Measurements from ENCODE around the gene GPBP1L1.
"Not testable (repeated sequence)": the region's sequence is repeated elsewhere in the genome, so short reads cannot be mapped to it uniquely, and the experiment has no call there.

Gene GPBP1L1

DNA sequence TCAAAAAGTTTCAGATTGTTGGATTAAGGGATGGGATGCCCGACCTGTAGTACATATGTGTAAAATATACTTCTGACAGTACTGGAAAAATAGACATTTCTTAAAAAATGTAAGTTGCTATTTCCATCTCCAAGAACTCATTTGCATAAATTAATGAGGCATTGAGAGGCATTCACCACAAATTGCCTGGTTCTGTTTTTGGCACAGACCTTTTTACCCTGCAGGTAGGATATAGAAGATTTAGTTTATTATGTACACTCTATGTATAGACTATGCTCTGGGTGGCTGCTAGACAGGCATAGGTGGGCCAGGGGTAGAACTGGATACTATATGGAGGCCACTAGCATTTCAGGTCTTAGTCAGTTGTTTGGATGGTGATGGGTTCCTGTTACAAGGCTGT lies 70.4 kb downstream of the GPBP1L1 start:
- TF ChIP-seq, protein P1, sequence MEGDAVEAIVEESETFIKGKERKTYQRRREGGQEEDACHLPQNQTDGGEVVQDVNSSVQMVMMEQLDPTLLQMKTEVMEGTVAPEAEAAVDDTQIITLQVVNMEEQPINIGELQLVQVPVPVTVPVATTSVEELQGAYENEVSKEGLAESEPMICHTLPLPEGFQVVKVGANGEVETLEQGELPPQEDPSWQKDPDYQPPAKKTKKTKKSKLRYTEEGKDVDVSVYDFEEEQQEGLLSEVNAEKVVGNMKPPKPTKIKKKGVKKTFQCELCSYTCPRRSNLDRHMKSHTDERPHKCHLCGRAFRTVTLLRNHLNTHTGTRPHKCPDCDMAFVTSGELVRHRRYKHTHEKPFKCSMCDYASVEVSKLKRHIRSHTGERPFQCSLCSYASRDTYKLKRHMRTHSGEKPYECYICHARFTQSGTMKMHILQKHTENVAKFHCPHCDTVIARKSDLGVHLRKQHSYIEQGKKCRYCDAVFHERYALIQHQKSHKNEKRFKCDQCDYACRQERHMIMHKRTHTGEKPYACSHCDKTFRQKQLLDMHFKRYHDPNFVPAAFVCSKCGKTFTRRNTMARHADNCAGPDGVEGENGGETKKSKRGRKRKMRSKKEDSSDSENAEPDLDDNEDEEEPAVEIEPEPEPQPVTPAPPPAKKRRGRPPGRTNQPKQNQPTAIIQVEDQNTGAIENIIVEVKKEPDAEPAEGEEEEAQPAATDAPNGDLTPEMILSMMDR (IDR thresholded peaks at IDR 0.05; ENCODE audit: low read depth, low read length), result no peak
- in situ Hi-C loops (cut with HindIII; ENCODE audit: low sequenced_read_pairs), result no loop called here
- DNase-seq (ENCODE audit: low read depth, low spot score), result no peak
- H3K4me3 ChIP-seq (ENCODE audit: low read depth, low read length), result no peak overlapping the region

DNA sequence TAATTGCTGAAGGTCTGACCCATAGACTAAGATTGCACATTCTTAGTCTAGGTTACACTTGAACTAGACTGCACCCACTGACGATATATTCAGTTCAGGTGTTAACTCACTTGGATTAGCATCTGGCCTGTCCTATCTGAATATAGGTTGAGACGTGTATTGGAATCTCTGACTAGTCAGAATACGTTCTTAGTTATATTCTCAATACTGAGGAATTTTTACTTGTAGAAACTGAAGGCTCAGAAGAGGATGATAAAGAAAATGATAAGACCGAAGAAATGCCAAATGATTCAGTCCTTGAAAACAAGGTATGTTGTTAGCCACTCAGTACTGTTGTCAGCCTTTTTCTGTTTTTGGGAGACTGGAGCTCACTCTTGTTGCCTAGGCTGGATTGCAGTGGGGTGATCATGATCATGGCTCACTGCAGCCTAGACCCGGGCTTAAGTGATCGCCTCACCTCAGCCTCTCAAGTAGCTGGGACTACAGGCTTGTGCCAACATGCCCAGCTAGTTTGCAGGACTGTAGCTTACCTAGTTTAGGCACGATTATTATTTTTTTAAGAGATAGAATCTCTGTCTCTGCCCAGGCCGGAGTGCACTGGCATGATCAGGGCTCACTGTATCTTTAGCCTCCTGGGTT lies 73.3 kb downstream of the GPBP1L1 start:
- DNase-seq (ENCODE audit: low read depth, low spot score), result no peak
- no peak overlapping the region for H3K4me3 ChIP-seq (ENCODE audit: low read depth, low read length)
- in situ Hi-C loops (cut with HindIII; ENCODE audit: low sequenced_read_pairs), result no loop called here
- TF ChIP-seq, protein P1 (IDR thresholded peaks at IDR 0.05; ENCODE audit: low read depth, low read length), result no peak

DNA sequence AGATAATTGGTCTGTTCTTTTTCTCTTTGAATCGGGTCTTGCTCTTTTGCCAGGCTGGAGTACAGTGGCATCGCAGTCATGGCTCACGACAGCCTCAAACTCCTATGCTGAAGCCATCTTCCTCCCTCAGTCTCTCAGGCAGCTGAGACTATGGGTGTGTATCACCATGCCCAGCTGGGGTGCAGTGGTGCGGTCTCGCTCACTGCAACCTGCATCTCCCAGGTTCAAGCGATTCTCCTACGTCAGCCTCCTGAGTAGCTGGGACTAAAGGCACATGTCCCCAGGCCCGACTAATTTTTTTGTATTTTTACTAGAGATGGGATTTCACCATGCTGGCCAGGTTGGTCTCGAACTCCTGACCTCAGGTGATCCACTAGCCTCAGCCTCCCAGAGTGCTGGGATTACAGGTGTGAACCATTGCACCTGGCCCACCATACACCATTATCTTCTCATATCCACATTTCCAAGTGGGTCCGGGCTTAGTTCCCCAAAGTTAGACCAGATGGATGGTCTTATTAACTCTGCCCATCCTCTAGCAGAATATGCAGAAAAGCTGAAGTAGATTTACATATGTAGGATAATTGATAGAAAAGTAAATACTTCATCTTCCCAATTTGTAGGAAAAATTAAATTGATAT lies 75.6 kb downstream of the GPBP1L1 start:
- TF ChIP-seq, protein P1 (IDR thresholded peaks at IDR 0.05; ENCODE audit: low read depth, low read length), result no peak
- in situ Hi-C loops (cut with HindIII; ENCODE audit: low sequenced_read_pairs), result no loop called here
- no peak overlapping the region for H3K4me3 ChIP-seq (ENCODE audit: low read depth, low read length)
- no peak for DNase-seq (ENCODE audit: low read depth, low spot score)

DNA sequence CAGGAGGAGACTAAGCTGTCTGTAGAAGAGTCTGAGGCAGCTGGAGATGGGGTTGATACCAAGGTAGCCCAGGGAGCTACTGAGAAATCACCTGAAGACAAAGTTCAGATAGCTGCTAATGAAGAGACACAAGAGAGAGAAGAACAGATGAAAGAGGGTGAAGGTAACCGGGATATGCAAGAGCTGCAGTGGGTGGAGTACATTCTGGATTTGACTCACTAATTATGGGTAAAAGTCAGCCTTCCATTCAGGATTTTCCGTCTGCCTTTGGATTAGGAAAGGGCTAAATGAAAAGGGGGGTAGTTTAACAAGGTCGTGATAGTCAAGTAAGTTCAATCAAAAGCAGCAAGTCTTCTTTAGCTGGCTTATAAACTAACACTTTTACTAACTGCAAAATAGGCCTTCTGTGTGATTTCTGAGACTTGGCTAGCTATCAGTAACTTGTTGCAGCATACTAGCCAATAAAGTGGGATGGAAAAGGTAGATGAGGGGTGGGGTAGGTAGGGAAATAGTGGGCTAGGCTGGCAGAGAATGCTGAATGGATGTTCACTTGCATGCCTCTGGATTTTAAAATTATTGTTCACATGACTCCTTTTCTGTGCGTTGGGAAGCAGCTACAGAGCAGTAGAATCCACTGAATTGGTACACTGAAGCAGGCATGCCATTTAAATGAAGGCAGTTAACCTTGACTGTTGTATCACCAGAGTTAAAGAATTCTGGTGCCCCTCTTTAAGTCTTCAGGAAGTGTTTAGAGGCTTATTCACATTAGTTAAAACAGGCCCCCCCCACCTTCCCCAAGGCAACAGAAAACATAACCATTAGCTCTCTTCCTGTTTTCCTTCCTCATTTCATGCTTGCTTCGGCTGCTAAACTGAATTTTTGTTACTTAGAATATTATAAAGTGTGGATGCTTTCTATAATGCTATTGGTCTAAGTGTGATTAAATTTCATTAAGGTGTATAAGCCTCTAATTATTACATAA lies 77.9 kb downstream of the GPBP1L1 start:
- no peak for DNase-seq (ENCODE audit: low read depth, low spot score)
- no peak overlapping the region for H3K4me3 ChIP-seq (ENCODE audit: low read depth, low read length)
- TF ChIP-seq, protein P1 (IDR thresholded peaks at IDR 0.05; ENCODE audit: low read depth, low read length), result no peak
- in situ Hi-C loops (cut with HindIII; ENCODE audit: low sequenced_read_pairs), result no loop called here

DNA sequence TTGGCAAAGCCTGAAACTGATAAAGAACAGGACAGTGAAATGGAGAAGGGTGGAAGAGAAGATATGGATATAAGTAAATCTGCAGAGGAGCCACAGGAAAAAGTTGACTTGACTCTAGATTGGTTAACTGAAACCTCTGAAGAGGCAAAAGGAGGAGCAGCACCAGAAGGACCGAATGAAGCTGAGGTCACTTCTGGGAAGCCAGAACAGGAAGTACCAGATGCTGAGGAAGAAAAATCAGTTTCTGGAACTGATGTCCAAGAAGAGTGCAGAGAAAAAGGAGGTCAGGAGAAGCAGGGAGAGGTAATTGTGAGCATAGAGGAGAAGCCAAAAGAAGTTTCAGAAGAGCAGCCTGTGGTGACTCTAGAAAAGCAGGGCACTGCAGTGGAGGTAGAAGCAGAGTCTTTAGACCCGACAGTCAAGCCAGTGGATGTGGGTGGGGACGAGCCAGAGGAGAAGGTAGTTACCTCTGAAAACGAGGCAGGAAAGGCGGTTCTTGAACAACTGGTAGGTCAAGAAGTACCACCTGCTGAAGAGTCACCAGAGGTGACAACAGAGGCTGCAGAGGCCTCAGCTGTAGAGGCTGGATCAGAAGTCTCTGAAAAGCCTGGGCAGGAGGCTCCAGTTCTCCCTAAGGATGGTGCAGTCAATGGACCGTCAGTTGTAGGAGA lies 78.8 kb downstream of the GPBP1L1 start:
- TF ChIP-seq, protein P1 (IDR thresholded peaks at IDR 0.05; ENCODE audit: low read depth, low read length), result no peak
- H3K4me3 ChIP-seq (ENCODE audit: low read depth, low read length), result no peak overlapping the region
- in situ Hi-C loops (cut with HindIII; ENCODE audit: low sequenced_read_pairs), result no loop called here
- DNase-seq (ENCODE audit: low read depth, low spot score), result no peak

DNA sequence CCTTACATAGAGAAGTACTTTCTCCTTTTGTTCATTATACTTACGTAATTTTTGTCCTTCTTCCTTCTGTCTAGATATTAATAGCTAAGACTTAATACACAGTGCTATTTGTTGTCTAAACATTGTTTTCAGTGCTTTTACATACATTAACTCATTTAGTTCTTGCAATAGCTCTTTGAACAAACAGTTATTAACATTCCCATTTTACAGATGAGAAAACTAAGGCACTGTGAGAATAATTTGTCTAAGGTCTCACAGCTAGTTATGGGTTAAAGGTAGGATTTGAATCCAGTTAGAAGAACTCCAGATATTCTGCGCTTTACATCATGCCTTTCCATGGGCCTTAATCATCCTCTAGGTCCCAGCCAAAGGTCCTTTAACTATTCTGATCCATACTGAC lies 82.1 kb downstream of the GPBP1L1 start:
- TF ChIP-seq, protein P1 (IDR thresholded peaks at IDR 0.05; ENCODE audit: low read depth, low read length), result no peak
- in situ Hi-C loops (cut with HindIII; ENCODE audit: low sequenced_read_pairs), result no loop called here
- DNase-seq (ENCODE audit: low read depth, low spot score), result no peak

DNA sequence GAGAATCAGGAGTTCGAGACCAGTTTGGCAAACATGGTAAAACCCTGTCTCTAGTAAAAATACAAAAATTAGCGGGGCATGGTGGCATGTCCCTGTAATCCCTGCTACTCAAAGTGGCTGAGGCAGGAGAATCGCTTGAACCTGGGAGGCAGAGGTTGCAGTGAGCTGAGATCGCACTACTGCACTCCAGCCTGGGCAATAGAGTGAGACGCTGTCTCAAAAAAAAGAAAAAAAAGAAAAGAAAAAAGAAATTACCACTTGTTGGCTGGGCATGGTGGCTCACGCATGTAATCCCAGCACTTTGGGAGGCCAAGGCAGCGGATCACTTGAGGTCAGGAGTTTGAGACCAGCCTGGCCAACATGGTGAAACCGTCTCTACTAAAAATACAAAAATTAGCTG lies 89.6 kb downstream of the GPBP1L1 start:
- DNase-seq (ENCODE audit: low read depth, low spot score); H3K4me3 ChIP-seq (ENCODE audit: low read depth, low read length); in situ Hi-C loops (cut with HindIII; ENCODE audit: low sequenced_read_pairs): not testable (repeated sequence)

More for the DNA sequence above, 82.1 kb downstream of the GPBP1L1 start:
- H3K4me3 ChIP-seq (ENCODE audit: low read depth, low read length), result no peak overlapping the region

All from astrocyte of the spinal cord (primary cell).